A673 (cell line): ENCODE data around the gene ISYNA1. TPM values are rescaled to one million over a fixed set of nuclear protein-coding genes. Genes with fewer than 3 reads are reported as not detected.

ENCODE experiments used
- BruUV-seq: library from RNA; stranded (reverse); fragments of 400-500 nt; replicated peaks from 2 replicates; lab custom pipeline; 2021; lab: Mats Ljungman, UMichigan
- CTCF ChIA-PET: fragments of 300-600 bp; sonication (Branson Sonifier 250); formaldehyde crosslinking; loops from one replicate; lab custom pipeline; 2022; ENCODE audit warnings: antibody characterized with exemption; lab: Charles Lee
- POLR2A ChIA-PET: fragments of 300-600 bp; sonication (Branson Sonifier 250); formaldehyde crosslinking; loops from one replicate; lab custom pipeline; 2022; ENCODE audit warnings: antibody characterized with exemption; ENCODE audit not compliant: low non-redundant PET; lab: Charles Lee
- DNase-seq: peaks from one replicate; pipeline ENCODE4 v3.0.0-alpha.2; 2015; ENCODE audit warnings: low spot score
- H3K27ac ChIP-seq: fragments of 200-600 bp; sonication (generic); 2 replicates; pipeline ENCODE4 v1.5.1; 2016; ENCODE audit warnings: mixed run types, low read depth, mild to moderate bottlenecking, mixed read lengths, antibody characterized with exemption, low read length; ENCODE audit not compliant: poor library complexity, severe bottlenecking
- H3K27me3 ChIP-seq: fragments of 200-600 bp; sonication (generic); replicated peaks from 2 replicates; pipeline ENCODE4 v1.6.1; 2017; ENCODE audit warnings: mixed run types, low read depth, mild to moderate bottlenecking, mixed read lengths, antibody characterized with exemption, low read length; ENCODE audit not compliant: insufficient read depth, poor library complexity
- H3K36me3 ChIP-seq: fragments of 200-600 bp; sonication (generic); 2 replicates; pipeline ENCODE4 v1.6.1; 2016; ENCODE audit warnings: mixed run types, mild to moderate bottlenecking, mixed read lengths, antibody characterized with exemption, low read length; ENCODE audit not compliant: insufficient read depth, poor library complexity, severe bottlenecking
- H3K4me1 ChIP-seq: fragments of 200-600 bp; sonication (generic); 2 replicates; pipeline ENCODE4 v1.6.1; 2017; ENCODE audit warnings: mixed run types, mild to moderate bottlenecking, mixed read lengths, antibody characterized with exemption, low read length; ENCODE audit not compliant: insufficient read depth, poor library complexity, severe bottlenecking
- H3K4me3 ChIP-seq: fragments of 200-600 bp; sonication (generic); 2 replicates; pipeline ENCODE4 v1.5.1; 2016; ENCODE audit warnings: low read depth, mixed run types, mild to moderate bottlenecking, mixed read lengths, low read length; ENCODE audit not compliant: poor library complexity, severe bottlenecking
- H3K9me3 ChIP-seq: fragments of 200-600 bp; sonication (generic); 2 replicates; pipeline ENCODE4 v1.6.1; 2016; ENCODE audit warnings: mixed run types, low read depth, mild to moderate bottlenecking, mixed read lengths, antibody characterized with exemption, low read length; ENCODE audit not compliant: poor library complexity, severe bottlenecking
- CTCF ChIP-seq: fragments of 300-800, 200-600 bp; sonication (generic); conservative IDR thresholded peaks from 2 replicates; pipeline ENCODE4 v1.5.1; 2017; ENCODE audit warnings: low read depth, mild to moderate bottlenecking, antibody characterized with exemption, low read length, moderate library complexity, mixed read lengths
- EZH2 ChIP-seq: fragments of 200-600 bp; sonication (generic); IDR thresholded peaks from 2 replicates; pipeline ENCODE4 v1.6.1; 2017; ENCODE audit warnings: borderline replicate concordance, low read depth, mild to moderate bottlenecking, mixed read lengths, antibody characterized with exemption, low read length; ENCODE audit not compliant: poor library complexity, severe bottlenecking
- intact Hi-C: fragments of 100-400 bp; cut with micrococcal nuclease; formaldehyde crosslinking; loops from one replicate; pipeline ENCODE4 v1.10.0; 2022; ENCODE audit not compliant: unreplicated experiment
- total RNA-seq: library from RNA; stranded (reverse); gene quantifications from 2 replicates; pipeline ENCODE4 v1.2.3, GENCODE V29; 2021

Gene ISYNA1
- total RNA-seq, 1 experiment from 2014 or later, result 153 TPM

- Histone ChIP-seq H3K27me3 (no peaks in the 10 kb centered on the region), H3K4me3 (no peak overlapping the region), H3K4me1 (peaks cover 4% of the 10 kb centered on the region), H3K27ac (no peak overlapping the region), H3K36me3 (peaks cover 14% of the 10 kb centered on the region), H3K9me3 (no peaks in the 10 kb centered on the region)
- no peak for TF ChIP-seq CTCF
- no peak for TF ChIP-seq EZH2
- ChIA-PET POLR2A (no interaction called here), CTCF (no interaction called here)
- intact Hi-C loops, result no loop called here
- no peak for DNase-seq
- no TSS peak for BruUV-seq
Observed at GRCh38 chr19:18444513-18444912, 6.6 kb upstream of the ISYNA1 start.

DNA sequence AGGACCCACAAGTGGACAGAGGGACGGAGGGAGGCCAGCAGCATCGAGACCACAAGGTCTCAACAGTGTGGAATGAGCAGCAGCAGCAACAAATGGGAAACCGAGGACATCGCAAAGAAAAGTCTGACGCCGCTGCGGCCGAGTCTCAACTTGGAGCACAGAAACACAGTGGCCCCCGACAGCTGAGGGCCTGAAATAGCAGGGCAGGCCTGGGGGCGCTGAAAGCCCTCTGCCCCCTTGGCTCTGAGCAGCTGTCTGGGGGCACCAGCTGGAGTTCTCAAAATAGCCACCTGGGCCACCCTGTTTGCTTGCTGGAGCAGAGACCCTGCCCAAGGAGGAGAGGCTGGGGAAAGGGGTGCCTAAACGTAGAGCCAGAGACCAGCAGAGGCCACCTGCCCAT, 5.9 kb upstream of the ISYNA1 start:
- Histone ChIP-seq H3K27me3 (no peaks in the 10 kb centered on the region), H3K27ac (no peak overlapping the region), H3K4me1 (peaks cover 8% of the 10 kb centered on the region), H3K9me3 (no peaks in the 10 kb centered on the region), H3K36me3 (peaks cover 9% of the 10 kb centered on the region), H3K4me3 (no peak overlapping the region)
- intact Hi-C loops, result no loop called here
- no peak for DNase-seq
- POLR2A ChIA-PET, result no interaction called here
- no peak for TF ChIP-seq EZH2
- TF ChIP-seq CTCF, result no peak
- CTCF ChIA-PET, result no interaction called here
- BruUV-seq, result no TSS peak

DNA sequence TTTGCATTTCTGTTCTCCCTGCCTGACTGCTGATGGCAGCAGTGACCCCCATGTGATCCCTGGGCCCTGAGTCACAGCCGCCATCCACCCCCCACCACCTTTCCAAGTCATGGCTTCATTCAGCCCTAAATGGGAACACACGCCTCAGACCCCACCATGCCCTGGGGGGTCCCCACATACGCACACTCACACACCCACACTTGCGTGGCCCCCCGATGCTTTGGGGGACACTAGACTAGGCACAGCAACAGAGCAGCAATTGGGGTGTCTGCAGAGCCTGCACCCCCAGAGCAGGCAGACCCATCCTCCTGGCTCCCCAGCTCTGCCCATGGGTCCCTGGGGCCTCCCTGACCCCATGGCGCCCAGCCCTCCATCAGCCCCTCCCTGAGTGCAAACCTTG, 5.5 kb upstream of the ISYNA1 start:
- no peaks in the 10 kb centered on the region for H3K9me3 ChIP-seq
- H3K4me3 ChIP-seq, result no peak overlapping the region
- H3K36me3 ChIP-seq, result peaks cover 6% of the 10 kb centered on the region
- CTCF ChIA-PET, result no interaction called here
- no peak for DNase-seq
- intact Hi-C loops, result no loop called here
- TF ChIP-seq CTCF (no peak), EZH2 (no peak)
- no peak overlapping the region for H3K27ac ChIP-seq
- H3K4me1 ChIP-seq, result peaks cover 11% of the 10 kb centered on the region
- POLR2A ChIA-PET, result no interaction called here
- H3K27me3 ChIP-seq, result no peaks in the 10 kb centered on the region
- BruUV-seq, result no TSS peak
